H1 (cell line): ENCODE results near the gene WNT5A. TPM values are rescaled to one million over a fixed set of nuclear protein-coding genes. Genes with fewer than 3 reads are reported as not detected.

ENCODE experiments used
- CTCF ChIA-PET: fragments of 300-600 bp; sonication (Branson Sonifier 250); formaldehyde crosslinking; loops from one replicate; lab custom pipeline; 2021; ENCODE audit not compliant: partially characterized antibody; lab: Charles Lee
- POLR2A ChIA-PET: fragments of 300-600 bp; sonication (Branson Sonifier 250); formaldehyde crosslinking; loops from one replicate; lab custom pipeline; 2021; ENCODE audit warnings: inconsistent platforms; ENCODE audit not compliant: partially characterized antibody; lab: Charles Lee
- DNase-seq, 2 experiments: peaks; one replicate each; pipeline versions ENCODE4 v3.0.0 to v3.0.0-alpha.2; 2010 to 2022; ENCODE audit warnings: low spot score in 2 of 2, low read depth in 1 of 2, mixed read lengths in 1 of 2
- FAIRE-seq: peaks from 2 replicates; lab custom pipeline; 2011; peaks lifted over from hg19 to GRCh38; lab: Jason Lieb, UNC
- H2AFZ ChIP-seq: 2 replicates; pipeline ENCODE4 v1.8.1; 2012; ENCODE audit warnings: low read length, inconsistent platforms
- H2AK5ac ChIP-seq: 2 replicates; pipeline ENCODE4 v1.6.1; 2013; ENCODE audit warnings: low read depth, low read length
- H2BK120ac ChIP-seq: replicated peaks from 2 replicates; pipeline ENCODE3; 2013; ENCODE audit warnings: low read depth, low read length, inconsistent platforms
- H2BK12ac ChIP-seq: 2 replicates; pipeline ENCODE4 v1.6.1; 2013; ENCODE audit warnings: low read depth, low read length
- H2BK15ac ChIP-seq: 2 replicates; pipeline ENCODE4 v1.6.1; 2013; ENCODE audit warnings: low read length
- H2BK20ac ChIP-seq: 2 replicates; pipeline ENCODE4 v1.6.1; 2013; ENCODE audit warnings: low read length
- H2BK5ac ChIP-seq: 2 replicates; pipeline ENCODE4 v1.6.1; 2013; ENCODE audit warnings: low read depth, low read length
- H3K14ac ChIP-seq: 2 replicates; pipeline ENCODE4 v1.6.1; 2013; ENCODE audit warnings: inconsistent platforms; ENCODE audit not compliant: insufficient read length
- H3K18ac ChIP-seq: 2 replicates; pipeline ENCODE4 v1.6.1; 2013; ENCODE audit warnings: low read length; ENCODE audit errors: extremely low read depth
- H3K23ac ChIP-seq: 2 replicates; pipeline ENCODE4 v1.6.1; 2013; ENCODE audit warnings: inconsistent platforms; ENCODE audit not compliant: insufficient read length
- H3K23me2 ChIP-seq: 2 replicates; pipeline ENCODE4 v1.6.1; 2013; ENCODE audit warnings: low read depth, low read length
- H3K27ac ChIP-seq: 2 replicates; pipeline ENCODE4 v1.6.1; 2011; ENCODE audit warnings: low read depth, low read length, inconsistent platforms
- H3K27me3 ChIP-seq, 4 experiments: replicated peaks in 1 of 4; 1 replicate in 1 of 4; 2 replicates in 3 of 4; pipeline versions ENCODE4 v1.6.1 to v1.8.1; 2011 to 2013; ENCODE audit warnings: low read length in 3 of 4, mild to moderate bottlenecking in 3 of 4, inconsistent platforms in 2 of 4, mixed read lengths in 2 of 4, moderate library complexity in 1 of 4; ENCODE audit not compliant: control insufficient read depth in 3 of 4, insufficient read depth in 3 of 4; ENCODE audit errors: extremely low read depth in 1 of 4
- H3K36me3 ChIP-seq, 4 experiments: 2 replicates each; pipeline versions ENCODE4 v1.6.1 to v1.8.1; 2011 to 2013; ENCODE audit warnings: mild to moderate bottlenecking in 4 of 4, low read length in 3 of 4, moderate library complexity in 2 of 4, control low read depth in 1 of 4, inconsistent platforms in 1 of 4; ENCODE audit not compliant: insufficient read depth in 4 of 4, control insufficient read depth in 2 of 4
- H3K4ac ChIP-seq: replicated peaks from 2 replicates; pipeline ENCODE3; 2013; ENCODE audit warnings: low read length, low read depth, mixed read lengths, inconsistent platforms; ENCODE audit not compliant: insufficient read length
- H3K4me1 ChIP-seq, 4 experiments: replicated peaks in 1 of 4; 1 replicate in 1 of 4; 2 replicates in 3 of 4; pipeline versions ENCODE4 v1.6.1 to v1.8.1; 2011 to 2013; ENCODE audit warnings: low read length in 3 of 4, inconsistent platforms in 2 of 4, mixed read lengths in 1 of 4; ENCODE audit not compliant: insufficient read depth in 4 of 4, control insufficient read depth in 3 of 4
- H3K4me2 ChIP-seq, 2 experiments: 2 replicates each; pipeline versions ENCODE4 v1.6.1 to v1.8.1; 2011 to 2013; ENCODE audit warnings: low read depth in 2 of 2, low read length in 2 of 2, control low read depth in 1 of 2, inconsistent platforms in 1 of 2, mild to moderate bottlenecking in 1 of 2; ENCODE audit not compliant: insufficient read depth in 1 of 2
- H3K4me3 ChIP-seq, 4 experiments: fragments of 200-600, 300-600 bp in 1 of 4; sonication (generic), shearing (Covaris generic), sonication (Bioruptor Twin) in 1 of 4; 2 replicates each; pipeline versions ENCODE4 v1.5.1 to v1.8.1; 2011 to 2016; ENCODE audit warnings: low read length in 4 of 4, low read depth in 3 of 4, control low read depth in 2 of 4, inconsistent platforms in 2 of 4, mild to moderate bottlenecking in 2 of 4, mixed read lengths in 1 of 4, moderate library complexity in 1 of 4; ENCODE audit not compliant: insufficient read depth in 2 of 4; ENCODE audit errors: extremely low read depth in 1 of 4
- H3K56ac ChIP-seq: replicated peaks from 2 replicates; pipeline ENCODE3; 2013; ENCODE audit warnings: low read depth, mild to moderate bottlenecking, mixed read lengths, low read length, inconsistent platforms; ENCODE audit not compliant: insufficient read length
- H3K79me1 ChIP-seq: 2 replicates; pipeline ENCODE4 v1.6.1; 2013; ENCODE audit warnings: low read depth, low read length, control low read depth
- H3K79me2 ChIP-seq, 2 experiments: 2 replicates each; pipeline versions ENCODE4 v1.6.1 to v1.8.1; 2012 to 2013; ENCODE audit warnings: low read length in 2 of 2, mild to moderate bottlenecking in 2 of 2, inconsistent platforms in 1 of 2; ENCODE audit not compliant: insufficient read depth in 2 of 2, control insufficient read depth in 1 of 2
- H3K9ac ChIP-seq, 4 experiments: replicated peaks in 1 of 4; 1 replicate in 1 of 4; 2 replicates in 3 of 4; pipeline versions ENCODE4 v1.6.1 to v1.8.1; 2011 to 2013; ENCODE audit warnings: low read depth in 3 of 4, low read length in 3 of 4, control low read depth in 2 of 4, mild to moderate bottlenecking in 2 of 4, moderate library complexity in 2 of 4, inconsistent platforms in 1 of 4; ENCODE audit errors: extremely low read depth in 1 of 4
- H3K9me3 ChIP-seq, 2 experiments: 2 replicates each; pipeline versions ENCODE4 v1.6.1 to v1.8.1; 2012 to 2013; ENCODE audit warnings: mild to moderate bottlenecking in 2 of 2, moderate library complexity in 2 of 2, control low read depth in 1 of 2, inconsistent platforms in 1 of 2, low read depth in 1 of 2, low read length in 1 of 2, mixed read lengths in 1 of 2; ENCODE audit not compliant: insufficient read depth in 2 of 2
- H4K20me1 ChIP-seq, 2 experiments: replicated peaks in 1 of 2; 2 replicates each; pipeline versions ENCODE3 to v1.8.1; 2011 to 2013; ENCODE audit warnings: inconsistent platforms in 2 of 2, low read length in 2 of 2, mild to moderate bottlenecking in 1 of 2; ENCODE audit not compliant: insufficient read depth in 2 of 2, control insufficient read depth in 1 of 2
- H4K5ac ChIP-seq: 2 replicates; pipeline ENCODE4 v1.6.1; 2013; ENCODE audit warnings: low read length, low read depth, mixed read lengths, inconsistent platforms; ENCODE audit not compliant: insufficient read length
- H4K8ac ChIP-seq: 2 replicates; pipeline ENCODE4 v1.8.0; 2013; ENCODE audit warnings: mild to moderate bottlenecking, moderate library complexity, low read length, inconsistent platforms; ENCODE audit not compliant: insufficient read depth; ENCODE audit errors: extremely low read depth
- H4K91ac ChIP-seq: replicated peaks from 2 replicates; pipeline ENCODE3; 2013; ENCODE audit warnings: low read length, mixed read lengths, inconsistent platforms; ENCODE audit not compliant: insufficient read length
- WGBS, 2 experiments: shearing (Covaris generic) in 1 of 2; methylation state at CpG; one replicate each; pipeline versions ENCODE4 v1.1.6 to v1.1.7; 2013 to 2015; ENCODE audit warnings: low lambda C conversion rate in 2 of 2, mixed read lengths in 2 of 2, inconsistent platforms in 1 of 2, low coverage in 1 of 2, missing lambda C conversion rate in 1 of 2; ENCODE audit not compliant: insufficient replicate concordance in 2 of 2, insufficient coverage in 1 of 2, insufficient read length in 1 of 2; ENCODE audit errors: extremely low coverage in 1 of 2, missing lambda C conversion rate in 1 of 2; 5-methylcytosine and 5-hydroxymethylcytosine counted together
- polyA plus RNA-seq, 7 experiments: library from polyadenylated mRNA; depleted of rRNA in 3 of 7; stranded (reverse) in 5 of 7; unstranded in 2 of 7; fragments of >200 nt in 5 of 7; fragments of 200-250 nt in 2 of 7; gene quantifications; 1 replicate in 5 of 7; 2 replicates in 1 of 7; 4 replicates in 1 of 7; pipeline versions ENCODE4 v1.2.1 to v1.2.3, GENCODE V29; 2011 to 2013; ENCODE audit warnings: missing spikeins in 2 of 7, mixed read lengths in 2 of 7
- total RNA-seq: library from RNA; stranded (reverse); fragmentation: NEBNext Ultra II Directional; extraction: Animal tissue kit (Norgen Biotek cat#: 25700); gene quantifications from 2 replicates; pipeline ENCODE4 v1.2.1, GENCODE V29; 2021
- TF ChIP-seq, protein P1 (sequence below), 3 experiments: IDR thresholded peaks; 1 replicate in 2 of 3; 2 replicates in 1 of 3; pipeline versions ENCODE4 v1.5.1 to v1.6.1; 2011; ENCODE audit warnings: low read length in 3 of 3, mild to moderate bottlenecking in 3 of 3, inconsistent platforms in 2 of 3, low read depth in 1 of 3, moderate library complexity in 1 of 3; ENCODE audit not compliant: insufficient read depth in 1 of 3; ENCODE audit errors: control extremely low read depth in 1 of 3

WNT5A gene
- total and polyA plus RNA-seq, 2 of the 8 experiments (the other 6 are each of a cell fraction or from before 2014, with no cell fraction given), result 3.9 to 5.6 TPM

GRCh38 chr3:55512571-55513343 lies 25.7 kb upstream of the WNT5A start:
- ChIA-PET POLR2A (interaction anchor here (0.6 kb wide), 1 partner anchor 8 kb away, joined by 3 read pairs; no protein-coding TSS in a partner anchor), CTCF (interaction anchor here (0.6 to 1.3 kb wide), 7 partner anchors 8 to 209 kb away, joined by 3 to 4 read pairs (median 3); no protein-coding TSS in a partner anchor)
- H3K27me3 ChIP-seq, result no peaks in the 10 kb centered on the region
- H3K23me2 ChIP-seq, result no peaks in the 10 kb centered on the region
- H3K4me1 ChIP-seq, result peaks cover 6 to 22% (median 17%) of the 10 kb centered on the region in 4 experiments
- H4K8ac ChIP-seq, result no peak overlapping the region
- peak overlapping the region; percentile 69 for H2BK20ac ChIP-seq
- no peaks in the 10 kb centered on the region for H3K79me2 ChIP-seq
- peak overlapping the region; percentile 21 for H2BK120ac ChIP-seq
- 44% methylated on average over 11 of the region's 11 CpGs; no CpG with 5 or more reads in 1 of the 2 experiments for WGBS, 2 experiments
- no peak overlapping the region for H2AFZ ChIP-seq
- H4K5ac ChIP-seq, result no peak overlapping the region
- no peaks in the 10 kb centered on the region for H3K79me1 ChIP-seq
- H4K20me1 ChIP-seq, result no peaks in the 10 kb centered on the region
- no peak overlapping the region for H2BK15ac ChIP-seq
- no peak overlapping the region for H3K23ac ChIP-seq
- H3K9me3 ChIP-seq, result no peaks in the 10 kb centered on the region
- FAIRE-seq, result no peak
- no peaks in the 10 kb centered on the region for H3K36me3 ChIP-seq
- no peak overlapping the region for H2AK5ac ChIP-seq
- H2BK5ac ChIP-seq, result peak overlapping the region; percentile 66; the same call in 1 of the 2 replicates
- no peak overlapping the region for H3K14ac ChIP-seq
- H2BK12ac ChIP-seq, result 0 out of 2 replicates have a peak overlapping the region, but pooled peaks have one; percentile 40
- H3K4ac ChIP-seq, result no peak overlapping the region
- H3K27ac ChIP-seq, result no peak overlapping the region
- no peak overlapping the region for H4K91ac ChIP-seq
- H3K18ac ChIP-seq, result peak overlapping the region; percentile 72
- no peak overlapping the region for H3K9ac ChIP-seq
- H3K4me2 ChIP-seq, result peak overlapping the region; percentile 8 to 22; a peak in 3 of 4 replicates
- no peak overlapping the region for H3K56ac ChIP-seq
- no peak for DNase-seq
- H3K4me3 ChIP-seq, result no peak overlapping the region
- TF ChIP-seq, protein P1, sequence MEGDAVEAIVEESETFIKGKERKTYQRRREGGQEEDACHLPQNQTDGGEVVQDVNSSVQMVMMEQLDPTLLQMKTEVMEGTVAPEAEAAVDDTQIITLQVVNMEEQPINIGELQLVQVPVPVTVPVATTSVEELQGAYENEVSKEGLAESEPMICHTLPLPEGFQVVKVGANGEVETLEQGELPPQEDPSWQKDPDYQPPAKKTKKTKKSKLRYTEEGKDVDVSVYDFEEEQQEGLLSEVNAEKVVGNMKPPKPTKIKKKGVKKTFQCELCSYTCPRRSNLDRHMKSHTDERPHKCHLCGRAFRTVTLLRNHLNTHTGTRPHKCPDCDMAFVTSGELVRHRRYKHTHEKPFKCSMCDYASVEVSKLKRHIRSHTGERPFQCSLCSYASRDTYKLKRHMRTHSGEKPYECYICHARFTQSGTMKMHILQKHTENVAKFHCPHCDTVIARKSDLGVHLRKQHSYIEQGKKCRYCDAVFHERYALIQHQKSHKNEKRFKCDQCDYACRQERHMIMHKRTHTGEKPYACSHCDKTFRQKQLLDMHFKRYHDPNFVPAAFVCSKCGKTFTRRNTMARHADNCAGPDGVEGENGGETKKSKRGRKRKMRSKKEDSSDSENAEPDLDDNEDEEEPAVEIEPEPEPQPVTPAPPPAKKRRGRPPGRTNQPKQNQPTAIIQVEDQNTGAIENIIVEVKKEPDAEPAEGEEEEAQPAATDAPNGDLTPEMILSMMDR (IDR thresholded peaks at IDR 0.05; ENCODE audit: control extremely low read depth in 1 of 3, insufficient read depth in 1 of 3, low read depth in 1 of 3, low read length in 3 of 3), result no peak
